Measurements from ENCODE around the gene MRPL42. TPM values are rescaled to one million over a fixed set of nuclear protein-coding genes. Genes with fewer than 3 reads are reported as not detected.
"Not testable (repeated sequence)": the region's sequence is repeated elsewhere in the genome, so short reads cannot be mapped to it uniquely, and the experiment has no call there.

MRPL42 gene
- total RNA-seq, 1 experiment from 2014 or later = 117 TPM

- no peak for DNase-seq
- no peaks in the 10 kb centered on the region for H3K27me3 ChIP-seq (ENCODE audit: control insufficient read depth, insufficient read depth, low read length)
- H3K4me3 ChIP-seq (ENCODE audit: insufficient read depth, low read depth, low read length) = no peak overlapping the region
- H3K36me3 ChIP-seq (replicated peaks; ENCODE audit: control insufficient read depth, insufficient read depth, low read length) = no peaks in the 10 kb centered on the region
These were observed 69.6 kb downstream of the MRPL42 start for GRCh38 chr12:93536766-93537488.

DNA sequence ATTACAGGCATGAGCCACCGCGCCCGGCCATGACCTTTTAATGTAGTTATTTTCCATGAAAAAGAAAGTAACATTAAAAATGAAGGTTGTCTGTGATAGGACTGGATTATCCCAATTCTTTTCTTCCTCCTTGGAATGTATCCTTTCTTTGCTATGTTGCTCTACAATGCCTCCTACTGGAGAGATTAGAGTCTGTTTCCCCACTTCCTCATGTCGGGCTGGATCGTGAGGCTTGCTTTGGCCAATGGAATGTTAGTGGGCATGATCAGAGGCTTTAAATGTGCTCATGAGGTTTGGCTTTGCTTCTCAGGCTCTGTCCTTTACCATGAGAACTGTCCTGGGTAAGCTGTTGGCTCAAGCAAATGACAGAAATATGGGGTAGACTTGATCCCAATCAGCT, 70.5 kb downstream of the MRPL42 start:
- DNase-seq = no peak
- Histone ChIP-seq H3K27me3 (ENCODE audit: control insufficient read depth, insufficient read depth, low read length) (no peaks in the 10 kb centered on the region), H3K36me3 (replicated peaks; ENCODE audit: control insufficient read depth, insufficient read depth, low read length) (no peaks in the 10 kb centered on the region), H3K4me3 (ENCODE audit: insufficient read depth, low read depth, low read length) (no peak overlapping the region)

DNA sequence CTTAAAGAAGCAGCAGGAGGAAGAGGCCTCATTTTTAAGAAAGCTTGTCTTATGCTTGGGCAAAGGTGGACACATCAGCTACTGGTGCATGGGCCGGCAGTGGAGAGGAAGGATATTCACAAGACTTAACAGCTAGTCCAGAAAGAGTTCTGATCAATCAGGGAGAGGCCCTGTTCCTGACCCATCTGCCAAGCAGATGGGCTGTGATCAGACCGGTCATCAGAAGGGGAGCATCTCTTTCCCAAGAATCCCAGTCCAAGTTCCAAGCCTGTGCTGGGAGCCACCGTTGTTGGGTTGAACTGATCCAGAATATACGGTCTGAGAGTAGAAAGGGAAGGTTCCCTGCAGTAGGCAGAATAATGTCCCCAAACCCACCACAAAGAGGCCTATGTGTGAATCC, 72.5 kb downstream of the MRPL42 start:
- no peak for DNase-seq
- Histone ChIP-seq H3K4me3 (ENCODE audit: insufficient read depth, low read depth, low read length) (no peak overlapping the region), H3K36me3 (replicated peaks; ENCODE audit: control insufficient read depth, insufficient read depth, low read length) (no peaks in the 10 kb centered on the region), H3K27me3 (ENCODE audit: control insufficient read depth, insufficient read depth, low read length) (no peaks in the 10 kb centered on the region)

DNA sequence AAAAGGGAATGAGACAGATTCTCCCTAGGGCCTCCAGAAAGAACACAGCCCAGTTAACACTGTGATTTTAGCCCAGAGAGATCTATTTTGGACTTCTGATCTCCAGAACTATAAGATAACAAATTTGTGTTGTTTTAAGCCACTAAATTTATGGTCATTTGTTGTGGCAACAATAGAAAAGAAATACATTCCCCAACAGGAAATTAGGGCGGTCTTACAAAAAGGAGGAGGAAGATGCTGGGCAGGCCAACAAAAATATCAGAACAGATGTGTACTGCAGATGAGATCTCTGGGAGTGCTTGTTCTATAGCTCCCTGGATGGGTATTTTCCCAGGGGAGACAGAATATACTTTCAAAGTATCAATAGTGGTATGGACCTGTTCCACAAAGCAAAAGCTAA, 73.2 kb downstream of the MRPL42 start:
- Histone ChIP-seq H3K36me3 (replicated peaks; ENCODE audit: control insufficient read depth, insufficient read depth, low read length) (no peaks in the 10 kb centered on the region), H3K27me3 (ENCODE audit: control insufficient read depth, insufficient read depth, low read length) (no peaks in the 10 kb centered on the region), H3K4me3 (ENCODE audit: insufficient read depth, low read depth, low read length) (no peak overlapping the region)
- DNase-seq = no peak

GRCh38 chr12:93541578-93542225, 74.4 kb downstream of the MRPL42 start:
- Histone ChIP-seq H3K4me3 (ENCODE audit: insufficient read depth, low read depth, low read length) (no peak overlapping the region), H3K27me3 (ENCODE audit: control insufficient read depth, insufficient read depth, low read length) (no peaks in the 10 kb centered on the region), H3K36me3 (replicated peaks; ENCODE audit: control insufficient read depth, insufficient read depth, low read length) (no peaks in the 10 kb centered on the region)
- DNase-seq = no peak

DNA sequence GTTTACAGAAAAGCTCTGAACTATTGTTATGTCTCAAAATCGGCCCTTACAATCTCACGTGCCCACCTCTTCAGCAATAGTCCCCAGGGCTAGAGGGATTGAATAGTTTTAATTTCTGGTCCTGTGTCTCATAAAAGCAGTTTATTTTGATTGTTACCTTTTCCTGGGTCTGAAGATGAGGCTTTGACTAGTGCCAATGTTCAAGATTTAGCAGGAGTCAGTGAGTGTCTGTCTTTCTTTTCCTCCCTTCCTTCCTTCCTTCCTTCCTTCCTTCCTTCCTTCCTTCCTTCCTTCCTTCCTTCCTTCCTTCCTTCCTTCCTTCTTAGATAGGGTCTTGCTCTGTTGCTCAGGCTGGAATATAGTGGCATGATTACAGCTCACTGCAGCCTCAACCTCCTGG, 80.5 kb downstream of the MRPL42 start:
- no peaks in the 10 kb centered on the region for H3K36me3 ChIP-seq (replicated peaks; ENCODE audit: control insufficient read depth, insufficient read depth, low read length)
- H3K27me3 ChIP-seq (ENCODE audit: control insufficient read depth, insufficient read depth, low read length) = no peaks in the 10 kb centered on the region
- no peak overlapping the region for H3K4me3 ChIP-seq (ENCODE audit: insufficient read depth, low read depth, low read length)
- no peak for DNase-seq

DNA sequence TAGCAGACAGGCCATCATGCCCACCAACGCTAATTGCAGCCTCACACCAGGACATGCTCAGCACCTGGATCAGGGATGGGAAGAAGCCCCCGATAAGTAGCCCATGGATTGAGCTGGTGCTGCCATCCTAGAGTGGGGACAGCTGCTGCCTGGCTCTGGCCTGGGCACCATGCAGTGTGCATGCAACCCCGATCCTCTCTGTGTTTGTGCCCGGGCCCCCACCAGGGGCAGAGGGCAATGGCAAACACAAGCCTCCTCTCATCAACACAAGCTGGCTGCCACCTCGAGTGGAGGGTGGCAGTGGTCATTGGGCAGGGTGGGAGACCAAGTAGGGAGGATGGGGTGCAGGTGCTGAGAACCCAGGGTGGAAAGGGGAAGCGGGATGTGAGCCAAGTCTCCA, 81.9 kb downstream of the MRPL42 start:
- Histone ChIP-seq H3K27me3 (ENCODE audit: control insufficient read depth, insufficient read depth, low read length) (no peaks in the 10 kb centered on the region), H3K36me3 (replicated peaks; ENCODE audit: control insufficient read depth, insufficient read depth, low read length) (no peaks in the 10 kb centered on the region), H3K4me3 (ENCODE audit: insufficient read depth, low read depth, low read length) (no peak overlapping the region)
- DNase-seq = no peak

DNA sequence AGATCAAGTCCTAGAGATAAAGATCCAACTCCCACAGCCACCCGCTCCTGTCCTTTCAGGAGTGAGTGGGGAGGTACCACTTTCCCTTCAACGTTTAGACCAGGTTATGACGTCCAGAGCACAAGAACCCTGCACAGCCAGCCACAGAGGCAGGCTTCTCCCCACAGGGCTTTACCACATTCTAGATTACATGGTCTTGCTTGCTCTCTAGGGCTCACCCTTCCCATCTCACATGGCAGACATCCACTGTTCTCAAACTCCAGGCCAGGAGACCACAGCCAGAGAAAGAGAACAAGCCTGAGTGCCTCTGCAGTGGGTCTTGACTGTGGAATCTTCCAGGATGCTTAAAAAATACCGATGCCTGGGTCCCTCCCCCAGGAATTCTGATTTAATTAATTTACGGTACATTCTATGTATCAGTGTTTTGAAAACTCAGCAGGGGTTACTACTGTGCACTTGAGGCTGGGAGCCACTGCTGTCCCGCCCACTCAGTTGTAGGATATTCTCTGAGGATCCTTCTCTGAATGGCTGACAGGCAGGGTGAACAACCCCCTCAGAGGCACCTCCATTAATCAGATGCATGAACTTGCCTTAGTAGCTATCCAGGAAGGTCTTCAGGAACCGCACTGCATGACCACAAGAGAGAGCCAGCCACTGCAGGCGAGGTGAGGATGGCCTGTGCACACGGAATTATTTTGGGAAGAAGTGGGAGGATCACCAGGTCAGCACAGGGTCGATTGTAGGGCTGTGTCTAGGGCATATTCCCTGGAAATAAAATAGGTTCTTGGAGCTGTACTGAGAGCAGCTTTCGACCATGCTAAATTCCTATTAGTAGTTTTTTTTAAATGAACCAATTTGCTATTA, 83.7 kb downstream of the MRPL42 start:
- no peaks in the 10 kb centered on the region for H3K36me3 ChIP-seq (replicated peaks; ENCODE audit: control insufficient read depth, insufficient read depth, low read length)
- DNase-seq = no peak

GRCh38 chr12:93552427-93552826, 85.1 kb downstream of the MRPL42 start:
- H3K36me3 ChIP-seq (replicated peaks; ENCODE audit: control insufficient read depth, insufficient read depth, low read length) = no peaks in the 10 kb centered on the region
- no peaks in the 10 kb centered on the region for H3K27me3 ChIP-seq (ENCODE audit: control insufficient read depth, insufficient read depth, low read length)
- no peak for DNase-seq
- H3K4me3 ChIP-seq (ENCODE audit: insufficient read depth, low read depth, low read length) = no peak overlapping the region

More for the DNA sequence above, 83.7 kb downstream of the MRPL42 start:
- no peaks in the 10 kb centered on the region for H3K27me3 ChIP-seq (ENCODE audit: control insufficient read depth, insufficient read depth, low read length)
- no peak overlapping the region for H3K4me3 ChIP-seq (ENCODE audit: insufficient read depth, low read depth, low read length)

DNA sequence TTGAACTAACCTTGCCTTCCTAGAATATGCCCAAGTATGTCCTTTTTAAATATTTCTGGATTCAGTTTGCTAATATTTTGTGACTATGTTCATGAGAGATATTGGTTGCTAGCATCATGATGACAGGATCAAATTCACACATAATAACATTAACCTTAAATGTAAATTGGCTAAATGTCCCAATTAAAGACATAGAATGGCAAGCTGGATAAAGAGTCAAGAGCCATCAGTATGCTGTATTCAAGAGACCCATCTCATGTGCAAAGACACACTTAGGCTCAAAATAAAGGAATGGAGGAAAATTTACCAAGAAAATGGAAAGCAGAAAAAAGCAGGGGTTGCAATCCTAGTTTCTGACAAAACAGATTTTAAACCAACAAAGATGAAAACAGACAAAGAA, 90.6 kb downstream of the MRPL42 start:
- not testable (repeated sequence) for H3K4me3 ChIP-seq (ENCODE audit: insufficient read depth, low read depth, low read length); DNase-seq; H3K27me3 ChIP-seq (ENCODE audit: control insufficient read depth, insufficient read depth, low read length); H3K36me3 ChIP-seq (replicated peaks; ENCODE audit: control insufficient read depth, insufficient read depth, low read length)

DNA sequence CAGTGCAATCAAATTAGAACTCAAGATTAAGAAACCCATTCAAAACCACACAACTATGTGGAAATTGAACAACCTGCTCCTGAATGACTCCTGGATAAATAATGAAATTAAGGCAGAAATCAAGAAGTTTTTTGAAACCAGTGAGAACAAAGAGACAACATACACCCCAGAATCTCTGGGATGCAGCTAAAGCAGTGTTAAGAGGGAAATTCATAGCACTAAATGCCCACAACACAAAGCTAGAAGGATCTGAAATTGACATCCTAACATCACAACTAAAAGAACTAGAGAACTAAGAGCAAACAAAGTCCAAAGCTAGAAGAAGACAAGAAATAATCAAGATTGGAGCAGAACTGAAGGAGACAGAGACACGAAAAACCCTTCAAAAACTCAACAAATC, 91.4 kb downstream of the MRPL42 start:
- H3K27me3 ChIP-seq (ENCODE audit: control insufficient read depth, insufficient read depth, low read length); H3K4me3 ChIP-seq (ENCODE audit: insufficient read depth, low read depth, low read length); H3K36me3 ChIP-seq (replicated peaks; ENCODE audit: control insufficient read depth, insufficient read depth, low read length); DNase-seq: not testable (repeated sequence)

DNA sequence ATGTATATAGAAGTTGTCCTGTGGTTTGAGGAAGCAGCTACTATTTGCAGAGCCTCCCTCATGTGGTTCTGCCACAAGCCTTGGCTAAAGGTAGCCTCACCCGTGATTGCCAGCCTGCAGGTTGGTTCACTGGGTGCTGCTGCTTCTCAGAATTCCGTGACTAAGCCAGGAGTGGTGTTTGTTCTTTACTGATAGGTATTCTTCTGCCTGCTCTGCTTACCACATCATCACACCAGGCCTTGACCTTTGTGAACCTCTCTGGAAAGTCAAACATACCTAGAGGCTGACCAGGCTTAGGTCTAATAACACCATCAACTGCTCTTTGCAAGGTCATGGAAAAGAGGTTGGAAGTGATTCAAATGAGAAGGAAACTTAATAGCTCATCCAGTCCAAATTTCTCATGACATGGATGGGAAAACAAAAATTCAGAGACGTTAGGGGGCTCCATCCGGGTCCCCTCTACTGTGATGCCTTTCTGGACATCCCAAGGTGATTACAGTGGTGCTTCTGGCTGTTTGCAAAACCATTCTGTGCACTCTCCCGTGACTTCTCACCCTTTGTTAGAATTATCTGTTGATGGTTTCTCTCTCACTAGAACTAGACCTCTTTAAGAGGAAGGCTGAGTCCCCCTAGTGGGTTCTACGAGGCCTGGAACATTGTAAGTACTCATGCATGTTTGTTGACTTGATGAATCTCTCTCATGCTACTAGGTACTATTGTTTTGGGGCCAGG, 96.7 kb downstream of the MRPL42 start:
- peak; percentile 30 for DNase-seq
- no peaks in the 10 kb centered on the region for H3K27me3 ChIP-seq (ENCODE audit: control insufficient read depth, insufficient read depth, low read length)
- H3K4me3 ChIP-seq (ENCODE audit: insufficient read depth, low read depth, low read length) = no peak overlapping the region
- no peaks in the 10 kb centered on the region for H3K36me3 ChIP-seq (replicated peaks; ENCODE audit: control insufficient read depth, insufficient read depth, low read length)

DNA sequence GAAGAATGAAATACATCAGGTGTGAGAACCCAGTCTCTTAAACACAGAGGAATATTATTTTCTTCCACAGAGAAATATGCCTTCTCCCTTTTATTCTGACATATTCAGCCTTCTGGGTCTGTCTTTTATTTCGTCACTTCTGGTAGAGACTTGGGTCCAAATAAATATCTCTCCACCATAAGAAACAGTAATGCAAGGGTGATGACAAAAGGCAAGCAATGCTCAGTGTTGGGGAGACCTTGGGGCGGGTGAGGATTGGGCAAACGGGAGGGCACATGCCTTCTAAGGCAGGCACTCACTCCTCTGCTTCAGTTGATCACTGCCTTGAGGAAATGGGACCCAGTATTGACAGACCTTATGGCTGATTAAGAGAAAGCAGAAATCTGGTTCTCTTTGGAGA, 98.4 kb downstream of the MRPL42 start:
- Histone ChIP-seq H3K27me3 (ENCODE audit: control insufficient read depth, insufficient read depth, low read length) (no peaks in the 10 kb centered on the region), H3K36me3 (replicated peaks; ENCODE audit: control insufficient read depth, insufficient read depth, low read length) (no peaks in the 10 kb centered on the region), H3K4me3 (ENCODE audit: insufficient read depth, low read depth, low read length) (no peak overlapping the region)
- no peak for DNase-seq

All from H7 (cell line).